H1 (cell line): ENCODE data around the gene MEF2C.

Source experiments
- CTCF ChIP-seq, 3 experiments: IDR thresholded peaks; 1 replicate in 2 of 3; 2 replicates in 1 of 3; pipeline versions ENCODE4 v1.5.1 to v1.6.1; 2011; ENCODE audit warnings: low read length in 3 of 3, mild to moderate bottlenecking in 3 of 3, inconsistent platforms in 2 of 3, low read depth in 1 of 3, moderate library complexity in 1 of 3; ENCODE audit not compliant: insufficient read depth in 1 of 3; ENCODE audit errors: control extremely low read depth in 1 of 3
- RFX5 ChIP-seq: IDR thresholded peaks from 2 replicates; pipeline ENCODE4 v1.6.1; 2011; ENCODE audit warnings: low read depth, low read length, improper control_type of control experiment, borderline replicate concordance

- TF ChIP-seq RFX5 = no peak
- TF ChIP-seq CTCF (IDR thresholded peaks at IDR 0.05; ENCODE audit: control extremely low read depth in 1 of 3, insufficient read depth in 1 of 3, low read depth in 1 of 3, low read length in 3 of 3) = no peak
These were observed 201.7 kb downstream of the MEF2C start for GRCh38 chr5:88681211-88681803.
